ES-I3 (cell line): ENCODE results near the gene HDAC1.
A peak's percentile ranks its signal among the peaks of the same experiment; 100 is the strongest.
"Not testable (repeated sequence)": the region's sequence is repeated elsewhere in the genome, so short reads cannot be mapped to it uniquely, and the experiment has no call there.

Experiments
- H3K36me3 ChIP-seq: 2 replicates; pipeline ENCODE4 v1.6.1; 2013; ENCODE audit warnings: mild to moderate bottlenecking, low read length, control low read depth, moderate library complexity; ENCODE audit not compliant: insufficient read depth
- H3K4me1 ChIP-seq: 2 replicates; pipeline ENCODE4 v1.6.1; 2013; ENCODE audit warnings: mild to moderate bottlenecking, control low read depth, low read length; ENCODE audit not compliant: insufficient read depth
- H3K9ac ChIP-seq: 2 replicates; pipeline ENCODE4 v1.6.1; 2013; ENCODE audit warnings: low read depth, mild to moderate bottlenecking, low read length, moderate library complexity
- H3K9me3 ChIP-seq: 2 replicates; pipeline ENCODE4 v1.6.1; 2013; ENCODE audit warnings: mild to moderate bottlenecking, low read length, moderate library complexity; ENCODE audit not compliant: control insufficient read depth, insufficient read depth

Gene HDAC1

DNA sequence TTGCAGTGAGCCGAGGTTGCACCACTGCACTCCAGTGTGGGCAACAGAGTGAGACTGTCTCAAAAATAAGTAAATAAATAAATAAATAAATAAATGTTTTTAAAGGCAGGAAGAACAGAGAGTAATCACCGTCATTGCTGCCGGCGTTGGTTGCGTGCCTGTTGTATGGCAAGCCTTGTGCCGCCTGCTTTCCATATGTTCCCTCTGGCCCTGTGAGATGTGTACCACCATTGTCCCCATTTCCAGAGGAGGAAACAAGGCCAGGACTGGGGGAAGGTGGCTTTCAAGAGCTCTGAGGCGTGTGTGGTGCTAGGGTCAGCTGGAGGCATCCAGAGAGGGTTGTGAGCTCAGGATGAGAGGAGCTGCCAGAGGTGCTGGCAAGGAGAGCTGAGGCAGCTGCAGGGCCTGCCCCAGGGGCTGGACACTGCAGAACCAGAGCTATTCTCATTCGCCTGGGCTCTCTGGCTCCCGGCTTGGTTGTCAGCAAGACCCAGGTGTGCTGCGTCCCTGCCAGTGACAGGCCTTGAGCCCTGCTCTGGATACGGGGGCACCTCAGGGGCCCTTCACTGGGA is 49.4 kb downstream of the HDAC1 start:
- H3K4me1 ChIP-seq, result peaks cover 27% of the 10 kb centered on the region; the same call in 1 of the 2 replicates
- no peaks in the 10 kb centered on the region for H3K36me3 ChIP-seq
- no peak overlapping the region for H3K9ac ChIP-seq
- H3K9me3 ChIP-seq, result no peaks in the 10 kb centered on the region

DNA sequence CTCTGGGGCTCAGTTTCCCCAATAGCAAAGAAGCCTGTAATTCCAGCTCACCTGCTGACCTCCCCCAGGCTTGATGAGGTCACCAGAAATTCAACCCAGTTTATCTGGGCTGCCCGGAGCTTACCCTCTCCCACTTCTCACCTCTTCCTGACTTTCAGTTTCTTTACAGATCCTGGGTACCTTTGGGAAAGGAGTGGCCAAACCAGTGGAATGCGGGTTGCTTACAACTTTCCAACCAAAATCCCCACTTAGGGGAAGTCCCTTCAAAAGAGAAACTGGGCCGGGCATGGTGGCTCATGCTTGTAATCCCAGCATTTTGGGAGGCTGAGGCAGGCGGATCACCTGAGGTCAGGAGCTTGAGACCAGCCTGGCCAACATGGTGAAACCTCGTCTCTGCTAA is 50.1 kb downstream of the HDAC1 start:
- Histone ChIP-seq H3K36me3 (no peaks in the 10 kb centered on the region), H3K9ac (no peak overlapping the region), H3K4me1 (peaks cover 23% of the 10 kb centered on the region; the same call in 1 of the 2 replicates), H3K9me3 (no peaks in the 10 kb centered on the region)

DNA sequence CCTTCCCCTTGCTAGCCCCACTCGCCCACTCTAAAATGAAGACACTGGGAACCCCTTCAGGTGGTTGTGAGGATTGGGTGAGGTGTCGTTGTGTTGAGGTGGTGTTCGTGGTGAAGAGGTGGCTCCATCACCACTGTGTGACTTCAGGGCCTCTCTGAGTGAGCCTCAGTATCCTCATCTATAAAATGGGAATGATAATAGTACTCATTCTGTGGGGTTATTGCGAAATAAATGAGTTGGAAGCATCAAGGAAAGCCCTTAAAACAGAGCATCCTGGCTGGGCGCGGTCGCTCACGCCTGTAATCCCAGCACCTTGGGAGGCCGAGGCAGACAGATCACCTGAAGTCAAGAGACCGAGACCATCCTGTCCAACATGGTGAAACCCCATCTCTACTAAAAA is 50.8 kb downstream of the HDAC1 start:
- H3K4me1 ChIP-seq, result peaks cover 17% of the 10 kb centered on the region; the same call in 1 of the 2 replicates
- H3K36me3 ChIP-seq, result no peaks in the 10 kb centered on the region
- no peaks in the 10 kb centered on the region for H3K9me3 ChIP-seq
- no peak overlapping the region for H3K9ac ChIP-seq

DNA sequence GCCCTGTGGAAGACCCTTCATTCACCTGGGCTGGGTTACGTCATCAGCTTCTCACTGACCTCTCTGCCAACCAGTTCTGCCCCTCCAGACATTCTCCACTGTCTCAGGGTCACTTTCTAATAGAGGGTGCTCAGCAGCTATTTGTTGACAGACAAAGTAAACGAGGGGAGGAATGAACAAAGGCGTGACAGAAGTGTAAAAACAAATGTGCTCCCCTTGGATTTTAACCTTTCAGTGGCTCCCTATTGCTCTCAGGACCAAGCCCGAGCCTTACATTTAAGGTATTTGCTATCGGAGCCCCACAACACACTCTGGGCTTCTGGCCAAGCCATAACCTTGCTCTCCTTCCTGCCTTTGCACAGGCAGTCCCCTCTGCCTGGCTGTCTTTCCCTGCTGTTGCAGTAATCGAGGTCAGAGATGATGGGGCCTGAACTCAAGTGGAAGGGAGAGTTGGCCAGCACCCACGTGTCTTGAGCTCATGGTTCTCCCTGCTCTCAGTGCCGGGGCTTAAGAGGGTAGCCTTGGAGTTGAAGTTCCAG is 53.5 kb downstream of the HDAC1 start:
- Histone ChIP-seq H3K9me3 (no peaks in the 10 kb centered on the region), H3K9ac (no peak overlapping the region), H3K4me1 (peaks cover 8% of the 10 kb centered on the region; the same call in 1 of the 2 replicates), H3K36me3 (no peaks in the 10 kb centered on the region)

DNA sequence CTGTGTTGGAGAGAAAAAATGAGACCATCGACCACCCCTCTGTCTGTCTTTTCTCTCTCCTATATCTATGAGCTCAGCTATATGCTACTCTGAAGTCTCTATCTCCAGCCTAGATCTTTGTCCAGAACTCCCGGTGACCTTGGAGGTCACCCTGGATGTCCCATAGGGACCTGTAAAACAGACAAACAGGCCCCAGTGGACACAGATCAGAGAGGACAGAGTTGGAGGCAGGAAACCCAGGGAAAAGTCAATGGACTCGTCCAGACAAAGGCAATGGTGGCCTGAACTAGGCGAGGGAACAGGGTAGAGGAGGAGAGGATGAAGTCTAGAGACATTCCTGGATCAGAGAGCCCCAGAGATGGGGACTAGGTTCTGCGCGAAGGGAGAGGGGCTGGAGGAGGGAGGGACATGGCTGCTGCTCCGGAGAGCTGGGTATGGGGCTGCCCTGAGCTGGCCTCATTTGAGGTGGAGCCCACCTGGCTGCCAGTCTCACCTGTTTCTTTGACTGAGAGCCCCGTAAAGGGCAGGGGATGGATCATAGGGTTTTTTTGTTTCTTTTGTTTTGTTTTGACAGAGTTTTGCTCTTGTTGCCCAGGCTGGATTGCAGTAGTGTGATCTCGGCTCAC is 54.8 kb downstream of the HDAC1 start:
- Histone ChIP-seq H3K4me1 (peaks cover 4% of the 10 kb centered on the region; the same call in 1 of the 2 replicates), H3K36me3 (no peaks in the 10 kb centered on the region)

DNA sequence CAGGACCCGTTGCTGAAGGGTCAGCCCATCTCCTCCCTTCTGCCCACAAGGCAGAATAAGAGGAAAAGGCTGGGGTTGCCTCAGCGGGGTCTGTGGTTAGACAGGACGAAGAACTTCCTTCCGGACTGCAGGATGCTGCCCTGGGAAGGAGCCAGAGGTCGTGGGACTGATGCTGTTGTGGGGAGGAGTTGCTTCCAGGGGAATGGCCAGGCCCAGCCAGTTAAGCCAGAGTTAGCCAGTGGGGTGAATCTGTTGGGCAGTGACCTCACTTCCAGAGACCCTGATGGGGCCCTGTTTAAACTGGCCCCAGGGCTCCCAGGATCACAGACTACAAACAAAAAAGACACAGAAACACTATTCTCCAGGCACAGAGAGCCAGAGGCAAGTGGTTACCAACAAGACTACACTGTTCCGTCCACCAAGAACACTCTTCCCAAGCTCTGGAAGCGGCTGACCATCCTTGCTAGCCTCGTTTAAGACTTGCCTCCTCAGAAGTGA is 57.4 kb downstream of the HDAC1 start:
- Histone ChIP-seq H3K9ac (no peak overlapping the region), H3K36me3 (no peaks in the 10 kb centered on the region), H3K4me1 (peaks cover 12% of the 10 kb centered on the region), H3K9me3 (no peaks in the 10 kb centered on the region; the same call in 1 of the 2 replicates)

More for the DNA sequence above, 54.8 kb downstream of the HDAC1 start:
- Histone ChIP-seq H3K9ac (no peak overlapping the region), H3K9me3 (no peaks in the 10 kb centered on the region; the same call in 1 of the 2 replicates)

DNA sequence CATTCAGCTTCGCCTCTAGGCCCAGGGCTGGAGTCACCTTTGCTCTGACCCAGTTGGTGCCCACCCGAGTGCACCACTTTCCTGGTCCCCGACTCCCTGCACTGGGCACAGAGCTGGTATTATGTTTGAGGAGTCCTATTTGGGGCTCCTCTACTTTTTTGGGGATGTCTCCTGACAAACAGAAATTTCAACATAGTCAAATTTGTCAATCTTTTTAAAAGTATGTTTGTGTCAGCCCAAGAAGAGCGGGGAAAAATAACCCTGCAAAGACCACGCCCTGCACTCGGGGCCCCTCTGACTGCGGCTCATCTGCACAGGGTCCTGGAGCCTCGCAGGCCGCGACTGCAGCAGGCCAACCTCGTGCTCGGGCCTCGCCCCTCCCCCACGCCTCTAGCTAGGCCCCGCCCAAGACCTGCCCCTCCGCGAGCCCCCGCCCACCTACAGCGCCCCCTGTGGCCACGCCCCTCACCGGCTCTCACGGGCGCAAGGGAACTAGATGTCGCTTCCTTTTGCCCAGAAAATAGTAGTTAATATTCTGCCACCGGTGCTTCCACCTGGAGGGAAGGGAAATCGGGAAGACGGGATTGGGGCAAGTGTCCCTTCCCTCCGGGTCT is 59.0 kb downstream of the HDAC1 start:
- Histone ChIP-seq H3K4me1 (peaks cover 12% of the 10 kb centered on the region), H3K9ac (peak overlapping the region; percentile 67), H3K9me3 (no peaks in the 10 kb centered on the region; the same call in 1 of the 2 replicates), H3K36me3 (no peaks in the 10 kb centered on the region)

DNA sequence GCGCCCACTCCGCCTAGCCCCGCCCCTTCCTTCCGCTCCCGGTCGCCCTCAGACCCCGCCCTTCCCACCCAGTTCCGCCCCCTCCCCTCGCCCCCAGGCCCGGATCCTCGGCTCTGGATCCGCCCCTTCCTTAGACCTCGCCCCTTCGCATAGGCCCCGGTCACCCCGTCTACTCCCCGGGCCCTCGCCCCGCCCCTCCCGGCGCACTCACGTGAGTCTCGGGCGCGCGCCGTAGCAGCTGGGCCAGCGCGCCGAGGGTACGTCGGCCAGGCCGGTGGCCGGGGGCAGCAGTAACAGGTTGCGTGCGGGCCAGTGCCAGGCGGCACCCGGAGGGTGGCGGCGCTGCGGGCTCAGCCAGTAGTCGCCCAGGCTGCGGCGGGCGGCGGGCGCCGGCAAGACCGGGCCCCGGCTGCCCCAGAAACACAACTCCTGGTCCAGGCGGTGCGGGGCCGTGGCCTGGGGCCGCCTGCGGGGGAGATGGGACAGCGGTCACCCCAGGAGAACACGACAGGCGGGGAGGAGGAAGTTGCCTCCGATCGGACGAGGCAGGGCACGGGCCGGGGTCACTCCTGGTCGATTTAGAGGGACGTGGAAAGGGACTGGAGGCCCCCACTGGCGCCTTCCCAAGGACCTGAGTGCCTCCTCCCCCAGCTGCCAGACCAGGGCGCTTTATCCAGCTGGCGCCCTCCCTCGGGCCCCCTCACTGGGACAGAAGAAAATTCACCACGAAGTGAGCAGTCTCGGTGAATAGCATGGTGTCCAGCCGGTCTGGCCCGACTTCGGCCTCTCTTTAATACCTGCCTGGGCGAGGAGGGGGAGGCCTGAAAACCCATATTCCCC is 59.7 kb downstream of the HDAC1 start:
- peaks cover 12% of the 10 kb centered on the region for H3K4me1 ChIP-seq

DNA sequence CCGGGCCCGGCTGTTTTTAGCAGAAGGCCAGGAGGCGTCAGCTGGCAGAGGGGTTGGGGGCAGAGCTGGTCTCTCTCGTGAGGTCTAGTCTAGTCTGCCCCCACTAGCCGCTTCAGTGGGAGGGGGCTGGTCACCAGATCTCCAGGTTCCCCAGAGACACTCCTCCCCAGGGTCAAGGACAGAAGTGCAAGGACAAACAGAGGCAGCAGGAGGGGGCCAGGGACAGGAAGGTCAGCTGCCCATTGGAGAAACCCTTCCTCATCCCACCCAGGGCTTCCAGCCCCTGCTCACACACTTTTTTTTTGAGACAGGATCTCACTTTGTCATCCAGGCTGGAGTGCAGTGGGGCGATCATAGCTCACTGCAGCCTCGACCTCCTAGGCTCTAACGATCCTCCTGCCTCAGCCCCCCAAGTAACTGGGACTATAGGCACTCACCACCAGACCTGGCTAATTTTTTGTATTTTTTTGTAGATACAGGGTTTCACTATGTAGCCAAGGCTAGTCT is 60.4 kb downstream of the HDAC1 start:
- Histone ChIP-seq H3K4me1 (peaks cover 12% of the 10 kb centered on the region), H3K9ac (peak overlapping the region; percentile 93), H3K36me3 (no peaks in the 10 kb centered on the region), H3K9me3 (no peaks in the 10 kb centered on the region; the same call in 1 of the 2 replicates)

More for the DNA sequence above, 59.7 kb downstream of the HDAC1 start:
- H3K36me3 ChIP-seq, result no peaks in the 10 kb centered on the region
- H3K9me3 ChIP-seq, result no peaks in the 10 kb centered on the region; the same call in 1 of the 2 replicates
- peak overlapping the region; percentile 93 for H3K9ac ChIP-seq

DNA sequence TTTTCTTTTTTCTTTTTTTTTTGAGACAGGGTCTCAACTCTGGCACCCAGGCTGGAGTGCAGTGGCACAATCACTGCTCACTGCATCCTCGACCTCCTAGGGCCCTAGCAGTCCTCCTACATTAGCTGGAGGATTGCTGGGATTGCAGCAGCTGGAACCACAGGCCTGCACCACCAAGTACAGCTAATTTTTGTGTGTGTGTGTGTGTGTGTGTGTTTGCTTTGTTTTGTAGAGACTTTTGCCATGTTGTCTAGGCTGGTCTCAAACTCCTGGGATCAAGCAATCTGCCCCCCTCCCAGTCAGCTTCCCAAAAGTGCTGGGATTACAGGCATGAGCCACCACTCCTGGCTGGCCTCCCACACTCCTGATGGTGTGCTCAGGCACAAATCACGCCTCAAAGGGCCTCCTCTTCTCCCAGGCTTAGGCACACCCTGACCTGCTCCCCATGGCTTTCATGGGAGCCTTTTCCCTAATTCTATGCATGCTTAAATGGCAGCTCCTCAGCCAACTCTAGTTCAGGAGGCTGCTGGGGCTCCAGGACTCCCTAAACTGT is 61.0 kb downstream of the HDAC1 start:
- Histone ChIP-seq H3K36me3 (no peaks in the 10 kb centered on the region), H3K9ac (no peak overlapping the region), H3K4me1 (peaks cover 12% of the 10 kb centered on the region), H3K9me3 (no peaks in the 10 kb centered on the region; the same call in 1 of the 2 replicates)

DNA sequence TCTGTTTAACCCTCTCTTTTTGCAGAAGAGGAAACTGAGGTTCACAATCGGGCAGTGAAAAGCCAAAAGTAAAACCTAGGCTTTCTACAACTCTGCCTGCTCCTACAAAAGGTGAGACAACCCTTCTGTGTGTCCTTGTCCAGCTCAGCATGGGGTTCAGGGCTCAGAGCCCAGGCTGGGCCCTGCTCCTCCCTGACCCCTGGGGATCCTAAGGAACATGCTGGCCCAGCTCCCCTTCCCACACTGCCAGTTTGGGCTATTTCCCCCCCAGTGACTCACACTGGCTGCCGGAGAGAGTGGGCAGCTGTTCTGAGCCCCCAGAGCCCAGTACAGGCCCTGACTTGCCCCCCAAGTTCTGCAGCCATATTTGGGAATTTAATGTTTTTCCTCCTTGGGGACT is 61.5 kb downstream of the HDAC1 start:
- Histone ChIP-seq H3K9ac (no peak overlapping the region), H3K9me3 (no peaks in the 10 kb centered on the region; the same call in 1 of the 2 replicates), H3K36me3 (no peaks in the 10 kb centered on the region), H3K4me1 (peaks cover 12% of the 10 kb centered on the region)

DNA sequence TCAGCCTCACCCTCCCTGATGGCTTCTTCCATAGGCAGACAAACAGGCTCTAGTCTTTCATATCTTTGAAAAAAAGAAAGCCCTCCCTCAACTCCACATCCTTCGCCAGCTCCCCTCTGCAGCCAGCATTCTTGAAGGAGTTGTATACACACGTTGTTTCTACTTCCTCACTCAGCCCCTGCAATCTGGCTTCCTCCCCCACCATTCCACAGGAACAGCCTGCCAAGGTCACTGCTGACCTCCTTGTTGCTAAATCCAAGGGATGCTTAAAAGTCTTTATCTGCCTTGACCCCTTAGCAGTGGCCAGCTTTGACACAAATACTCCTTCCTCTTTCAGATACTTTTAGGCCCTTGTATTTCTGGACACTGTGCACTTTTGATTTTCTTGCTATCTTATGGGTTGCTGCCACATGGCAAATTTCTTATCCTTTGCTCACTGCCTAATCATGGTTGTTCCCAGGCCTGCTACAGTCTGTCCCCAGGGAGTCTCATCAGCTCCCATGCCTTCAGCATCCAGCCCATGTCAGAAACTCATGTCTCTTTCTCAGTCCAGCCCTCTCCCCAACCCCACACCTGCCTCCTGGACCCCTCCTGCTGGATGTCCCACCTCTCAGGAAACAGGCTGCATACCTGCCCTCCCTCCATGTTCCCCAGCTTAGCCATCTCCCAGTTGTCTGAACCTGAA is 62.1 kb downstream of the HDAC1 start:
- H3K36me3 ChIP-seq, result no peaks in the 10 kb centered on the region
- H3K9me3 ChIP-seq, result no peaks in the 10 kb centered on the region; the same call in 1 of the 2 replicates
- H3K4me1 ChIP-seq, result peaks cover 12% of the 10 kb centered on the region
- no peak overlapping the region for H3K9ac ChIP-seq

DNA sequence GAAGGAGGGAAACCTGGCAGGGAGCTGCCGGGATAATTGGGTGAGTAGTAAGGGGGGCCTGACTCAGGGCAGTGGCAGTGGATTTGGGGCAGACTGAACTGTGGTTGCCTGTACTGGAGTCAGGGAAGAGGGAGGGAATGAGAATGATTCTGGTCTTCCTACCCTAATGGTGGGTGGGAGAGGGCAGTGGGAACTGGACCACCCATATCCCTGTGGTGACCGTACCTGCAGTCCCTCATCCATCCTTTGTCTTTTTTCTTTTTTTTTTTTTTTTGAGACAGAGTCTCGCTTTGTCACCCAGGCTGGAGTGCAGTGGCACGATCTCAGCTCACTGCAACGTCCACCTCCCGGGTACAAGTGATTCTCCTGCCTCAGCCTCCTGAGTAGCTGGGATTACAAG is 63.9 kb downstream of the HDAC1 start:
- not testable (repeated sequence) for H3K9ac ChIP-seq, H3K9me3 ChIP-seq, H3K36me3 ChIP-seq

More for the DNA sequence above, 63.9 kb downstream of the HDAC1 start:
- peaks cover 12% of the 10 kb centered on the region for H3K4me1 ChIP-seq
